Stomach (tissue), 4 donors: Measurements from ENCODE around the gene PDCD2L.

Experiments
- EP300 ChIP-seq: sonication (generic); formaldehyde crosslinking; IDR thresholded peaks from one replicate; pipeline ENCODE4 v1.6.1; 2017; ENCODE audit warnings: antibody characterized with exemption
- POLR2A ChIP-seq, 4 donors: fragments of 450-650 bp; IDR thresholded peaks; one replicate each; pipeline ENCODE4 v1.6.1; 2016; ENCODE audit warnings: antibody characterized with exemption in 4 of 4, control low read depth in 2 of 4, mild to moderate bottlenecking in 1 of 4, moderate library complexity in 1 of 4
- POLR2AphosphoS5 ChIP-seq, 3 donors: sonication (generic); formaldehyde crosslinking; IDR thresholded peaks; one replicate each; pipeline ENCODE4 v1.6.1; 2016; ENCODE audit warnings: antibody characterized with exemption in 3 of 3
- TF ChIP-seq, protein P1 (sequence below), 7 experiments: fragments of 450-650 bp in 4 of 7; fragments of 200-600 bp in 3 of 7; sonication (generic) in 3 of 7; IDR thresholded peaks; one replicate each; pipeline ENCODE4 v1.5.1; 2016 to 2019; ENCODE audit warnings: antibody characterized with exemption in 7 of 7, control low read depth in 2 of 7, mild to moderate bottlenecking in 1 of 7

DNA sequence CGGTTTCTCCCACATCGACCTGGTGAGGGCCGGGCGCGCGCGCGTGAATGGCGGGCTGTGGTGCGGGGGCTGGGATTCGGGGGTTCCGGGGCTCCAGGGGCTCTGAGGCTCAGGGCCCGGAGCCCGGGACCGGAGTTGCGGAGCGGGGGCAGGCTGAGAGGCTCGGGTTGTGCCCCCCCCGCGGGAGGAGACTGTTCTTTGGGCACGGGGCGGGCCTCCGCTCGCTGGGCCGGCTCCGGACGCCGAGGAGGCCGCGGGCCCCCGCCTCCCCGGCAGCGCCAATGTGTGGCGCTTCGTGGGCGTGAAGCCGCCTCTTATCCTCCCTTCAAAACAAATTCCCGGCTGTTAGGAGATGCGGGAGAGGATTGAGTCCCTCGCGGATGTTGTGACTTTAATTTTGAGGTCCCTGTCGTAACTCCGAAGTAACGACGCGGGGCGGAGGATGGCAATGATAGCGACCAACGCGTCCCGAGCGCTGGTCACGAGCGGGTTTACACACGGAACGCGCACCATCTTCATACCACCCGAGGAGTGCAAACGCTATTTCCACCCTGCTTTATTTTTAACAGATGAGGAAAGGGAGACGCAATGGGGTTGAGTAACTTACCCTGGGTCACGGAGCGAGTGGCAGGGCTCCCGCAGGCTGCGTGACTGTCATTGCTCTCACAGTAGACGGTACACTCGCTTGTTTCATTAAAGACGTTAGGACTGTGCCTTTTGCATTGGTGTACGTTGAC is 24.5 kb downstream of the PDCD2L start:
- TF ChIP-seq, protein P1, sequence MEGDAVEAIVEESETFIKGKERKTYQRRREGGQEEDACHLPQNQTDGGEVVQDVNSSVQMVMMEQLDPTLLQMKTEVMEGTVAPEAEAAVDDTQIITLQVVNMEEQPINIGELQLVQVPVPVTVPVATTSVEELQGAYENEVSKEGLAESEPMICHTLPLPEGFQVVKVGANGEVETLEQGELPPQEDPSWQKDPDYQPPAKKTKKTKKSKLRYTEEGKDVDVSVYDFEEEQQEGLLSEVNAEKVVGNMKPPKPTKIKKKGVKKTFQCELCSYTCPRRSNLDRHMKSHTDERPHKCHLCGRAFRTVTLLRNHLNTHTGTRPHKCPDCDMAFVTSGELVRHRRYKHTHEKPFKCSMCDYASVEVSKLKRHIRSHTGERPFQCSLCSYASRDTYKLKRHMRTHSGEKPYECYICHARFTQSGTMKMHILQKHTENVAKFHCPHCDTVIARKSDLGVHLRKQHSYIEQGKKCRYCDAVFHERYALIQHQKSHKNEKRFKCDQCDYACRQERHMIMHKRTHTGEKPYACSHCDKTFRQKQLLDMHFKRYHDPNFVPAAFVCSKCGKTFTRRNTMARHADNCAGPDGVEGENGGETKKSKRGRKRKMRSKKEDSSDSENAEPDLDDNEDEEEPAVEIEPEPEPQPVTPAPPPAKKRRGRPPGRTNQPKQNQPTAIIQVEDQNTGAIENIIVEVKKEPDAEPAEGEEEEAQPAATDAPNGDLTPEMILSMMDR (IDR thresholded peaks at IDR 0.05): no peak
- no peak for TF ChIP-seq POLR2A (IDR thresholded peaks at IDR 0.05)
- peak in 1 of 3 donors; percentile 20 for TF ChIP-seq POLR2AphosphoS5 (IDR thresholded peaks at IDR 0.05)
- TF ChIP-seq EP300: no peak
